Pons (tissue), 1 donor: ENCODE data around the gene FMN1.

ENCODE experiments used
- DNase-seq: peaks from one replicate; pipeline ENCODE4 v3.0.0-alpha.2; 2016; ENCODE audit warnings: low spot score

The FMN1 gene

DNA sequence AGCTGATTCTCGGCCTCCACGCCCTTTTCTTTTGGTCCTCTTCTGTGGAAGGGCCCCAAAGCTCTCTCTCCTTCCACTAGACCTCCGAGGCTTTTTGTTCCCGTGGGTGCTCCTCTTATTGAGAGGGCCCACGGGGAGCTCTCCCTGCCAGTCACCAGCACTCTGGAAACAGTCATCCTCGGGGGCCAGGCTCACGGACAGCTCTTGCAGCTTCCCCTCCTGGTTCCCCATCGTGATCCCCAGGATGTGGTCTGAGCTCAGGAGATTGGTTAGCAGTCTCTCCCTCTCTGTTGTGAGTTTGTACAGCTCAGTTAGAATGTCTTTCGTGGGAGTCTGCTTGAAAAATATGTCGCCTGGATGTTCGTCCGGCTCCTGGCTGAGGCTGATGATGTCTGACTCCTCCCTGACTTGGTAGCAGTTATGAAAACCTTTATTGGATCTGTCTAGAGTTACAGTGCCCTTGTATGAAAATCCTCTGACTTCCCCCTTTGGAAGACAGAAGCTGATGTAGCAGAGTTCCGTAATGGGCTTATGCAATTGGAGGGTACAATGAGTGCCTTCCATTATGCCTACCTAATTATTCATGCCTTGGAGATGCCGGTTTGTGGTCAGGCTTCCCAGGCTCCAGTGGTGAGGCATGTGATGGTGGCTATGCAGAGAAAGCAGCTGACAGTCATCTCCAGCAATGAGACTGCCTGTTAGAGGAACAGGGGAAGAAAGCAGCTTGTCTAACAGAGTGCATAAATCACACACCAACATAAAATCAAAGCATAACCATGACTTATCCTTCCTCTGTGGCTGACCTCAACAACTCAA, 40.0 kb downstream of the FMN1 start:
- DNase-seq, result peak; percentile 83

DNA sequence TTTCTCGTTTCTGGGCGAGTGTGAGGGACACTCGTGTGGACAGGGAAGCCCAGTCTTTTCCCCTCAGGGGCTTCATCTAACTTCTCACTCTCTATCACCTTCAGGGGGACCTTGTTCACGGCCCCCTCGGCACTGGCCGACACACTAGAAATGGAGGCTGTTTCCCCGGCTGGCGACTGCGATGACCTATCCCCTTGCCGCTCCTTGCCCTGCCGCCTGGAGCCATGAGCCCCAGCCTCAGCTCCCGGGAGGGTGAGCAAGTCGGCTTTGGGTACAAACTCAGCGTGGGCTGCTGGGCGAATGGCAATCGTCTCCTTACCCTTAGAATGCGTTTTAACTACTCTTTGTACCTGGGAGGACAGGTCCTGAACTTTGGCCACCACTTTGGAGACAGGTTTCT, 41.0 kb downstream of the FMN1 start:
- no peak for DNase-seq

DNA sequence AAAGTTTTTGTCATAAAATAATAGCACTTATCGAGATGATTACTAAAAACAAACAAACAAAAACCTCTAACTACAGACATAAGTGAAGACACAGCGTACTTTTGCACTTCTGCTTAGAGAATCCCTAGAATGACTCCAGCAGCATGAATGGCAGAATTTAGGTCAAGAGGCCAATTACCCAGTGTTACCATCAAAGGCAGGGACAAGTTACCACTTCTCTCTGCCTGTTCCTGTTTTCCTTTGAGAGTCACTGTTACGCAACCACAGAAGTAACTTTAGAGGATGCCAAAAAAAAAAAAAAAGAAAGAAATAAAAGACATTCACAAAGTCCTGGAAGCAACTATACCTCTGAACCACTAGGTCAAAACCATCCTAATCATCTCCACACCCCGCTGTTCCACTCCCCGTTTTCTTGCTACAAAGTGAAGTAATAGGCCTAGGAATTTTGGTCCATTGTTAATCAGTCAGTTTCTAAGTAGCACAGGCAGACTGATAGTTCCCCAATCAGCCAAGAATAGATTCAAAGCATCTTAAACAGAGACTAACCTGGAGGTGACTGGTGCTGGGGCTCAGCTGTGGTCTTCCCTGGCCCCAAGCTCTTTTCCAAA, 41.9 kb downstream of the FMN1 start:
- DNase-seq, result peak; percentile 83

DNA sequence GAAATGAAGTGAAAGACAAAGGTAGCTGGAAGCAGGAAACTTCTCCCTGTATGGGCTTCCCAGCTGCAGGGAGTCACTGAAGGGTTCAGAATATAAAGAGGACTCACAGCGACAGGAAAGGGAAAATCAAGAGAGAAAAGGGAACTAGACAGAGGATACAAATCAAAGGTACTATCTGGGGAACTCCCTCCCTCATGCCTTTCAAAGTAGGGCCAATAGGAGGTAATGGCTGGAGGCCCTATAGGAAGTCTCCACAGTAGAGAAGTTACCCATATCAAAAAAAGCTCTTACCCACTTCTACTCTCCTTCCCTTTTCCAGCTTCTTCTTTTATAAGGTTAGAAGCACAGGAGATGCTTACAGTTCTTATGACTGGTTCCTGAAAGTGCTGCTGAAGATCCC, 43.5 kb downstream of the FMN1 start:
- peak; percentile 73 for DNase-seq

DNA sequence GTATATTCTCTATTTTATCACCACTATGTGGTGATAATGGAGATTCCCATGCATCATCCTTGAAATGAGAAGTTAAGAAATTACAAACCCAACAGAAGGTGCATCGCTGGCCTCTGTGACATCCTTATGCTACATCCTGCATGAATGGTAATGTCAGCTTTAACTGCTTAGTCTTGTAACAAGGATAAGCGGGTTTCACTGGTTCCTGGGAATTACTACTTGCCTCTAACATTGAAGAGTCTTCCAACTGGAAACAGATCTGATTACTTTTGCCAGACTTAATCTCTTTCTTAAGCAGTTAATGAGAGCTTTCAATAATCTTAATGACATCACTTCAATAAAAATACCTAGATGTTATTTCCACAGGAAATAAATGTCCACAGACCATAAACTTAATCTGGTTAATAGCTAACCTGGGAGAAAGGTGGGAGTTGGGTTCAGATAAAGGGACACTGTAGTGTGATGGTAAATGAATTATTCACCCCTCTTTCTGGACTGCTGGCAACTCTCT, 44.0 kb downstream of the FMN1 start:
- DNase-seq, result no peak

DNA sequence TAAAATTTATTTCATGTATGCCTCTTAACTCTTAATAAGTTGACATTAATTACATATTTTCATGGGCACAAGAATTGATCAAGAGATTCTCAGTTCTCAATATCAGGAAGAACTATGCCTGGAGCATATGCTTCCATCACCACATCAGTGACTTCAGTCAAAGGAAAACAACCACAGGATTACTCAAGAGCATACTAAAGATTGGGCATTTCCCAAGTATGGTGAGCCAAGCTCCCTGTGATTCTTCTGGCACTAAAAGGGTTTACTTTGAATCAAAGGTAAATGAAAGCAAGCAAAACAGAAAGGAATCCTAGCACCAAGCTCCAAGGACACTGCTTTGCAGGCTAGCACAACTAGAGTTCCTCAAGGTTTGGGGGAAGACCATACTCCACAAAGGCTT, 44.6 kb downstream of the FMN1 start:
- DNase-seq, result no peak

DNA sequence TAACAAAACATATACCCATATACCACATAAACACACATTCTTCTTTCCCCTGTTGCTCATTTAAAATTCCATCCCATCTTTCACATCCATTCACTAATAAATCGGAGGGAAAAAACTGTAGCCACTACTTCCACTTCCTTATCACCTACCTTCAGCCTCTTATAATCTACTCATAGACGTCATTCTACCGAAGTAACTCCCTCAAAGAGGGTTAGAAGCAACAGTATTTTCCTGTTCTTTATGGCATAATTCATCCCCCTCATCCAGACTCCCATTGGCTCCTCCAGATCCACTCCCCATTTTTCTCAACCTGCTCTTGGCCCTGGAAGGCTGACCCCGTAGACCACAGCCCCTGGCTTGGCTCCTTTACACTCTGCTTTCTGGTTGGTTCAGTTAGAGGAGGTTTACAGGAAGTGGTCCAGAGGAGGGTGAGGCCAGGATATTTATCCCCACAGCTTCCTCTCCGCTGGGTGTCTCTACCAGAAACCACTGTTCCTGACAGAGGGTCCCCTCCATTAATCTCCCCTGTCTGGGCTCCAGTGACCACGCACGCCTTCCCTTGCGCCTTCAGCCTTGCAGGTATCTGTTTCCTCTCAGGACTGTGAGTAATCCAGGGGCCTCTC, 46.3 kb downstream of the FMN1 start:
- no peak for DNase-seq

DNA sequence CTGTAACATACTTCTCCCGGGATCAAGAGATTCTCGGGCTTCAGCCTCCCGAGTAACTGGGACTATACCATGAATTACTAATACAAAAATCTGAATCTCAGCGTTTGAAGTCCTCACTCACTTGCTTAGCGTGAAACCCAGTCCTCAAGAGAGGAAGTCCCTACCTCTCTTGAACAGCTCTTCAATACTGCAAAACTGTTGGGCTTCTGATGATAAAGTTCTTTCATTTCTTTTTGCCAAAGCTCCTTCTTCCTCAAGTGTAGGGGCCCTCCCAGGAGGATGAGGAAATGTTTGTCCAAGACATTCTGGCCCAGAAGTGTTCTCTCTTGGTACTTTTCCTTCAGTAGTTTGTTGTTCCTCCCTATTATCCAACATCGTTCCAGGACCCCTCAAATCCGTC, 48.5 kb downstream of the FMN1 start:
- DNase-seq, result no peak

DNA sequence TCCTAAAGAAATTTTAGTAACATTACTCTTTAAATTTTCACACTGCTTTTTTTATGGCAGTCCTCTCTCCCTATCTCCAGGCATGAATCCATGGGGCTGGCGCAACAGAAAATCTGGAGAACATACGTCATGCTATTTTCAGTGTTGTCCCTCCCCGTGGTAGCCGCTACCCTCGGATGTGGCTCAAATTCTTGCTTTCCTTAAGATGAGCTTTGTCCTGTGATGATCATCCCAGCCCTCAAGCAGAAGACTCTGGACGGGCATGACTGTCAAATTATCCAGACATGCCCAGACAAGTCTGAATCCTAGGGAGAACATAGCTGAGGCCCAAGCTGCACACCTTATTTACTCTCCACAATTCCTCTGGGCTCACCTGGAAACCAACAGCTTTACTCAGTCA, 49.1 kb downstream of the FMN1 start:
- no peak for DNase-seq

DNA sequence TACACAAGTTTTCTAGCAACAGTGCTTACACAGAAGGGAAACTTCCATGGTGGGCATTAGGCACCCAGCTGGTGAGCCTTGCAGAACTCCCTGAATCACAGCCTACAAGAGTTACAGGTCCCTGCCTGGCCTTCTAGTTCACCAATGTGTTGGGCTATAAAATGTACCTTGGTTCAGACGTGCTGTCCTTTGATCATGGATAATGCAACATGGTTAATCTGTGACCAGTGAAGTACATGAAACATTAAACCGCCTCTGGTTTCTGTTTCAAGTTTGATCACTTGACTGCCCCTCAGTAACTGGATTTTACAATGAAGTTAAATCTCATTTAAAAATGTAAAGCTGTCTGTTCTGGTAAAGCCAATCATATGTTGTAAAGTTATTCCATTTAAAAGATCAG, 51.8 kb downstream of the FMN1 start:
- DNase-seq, result no peak

DNA sequence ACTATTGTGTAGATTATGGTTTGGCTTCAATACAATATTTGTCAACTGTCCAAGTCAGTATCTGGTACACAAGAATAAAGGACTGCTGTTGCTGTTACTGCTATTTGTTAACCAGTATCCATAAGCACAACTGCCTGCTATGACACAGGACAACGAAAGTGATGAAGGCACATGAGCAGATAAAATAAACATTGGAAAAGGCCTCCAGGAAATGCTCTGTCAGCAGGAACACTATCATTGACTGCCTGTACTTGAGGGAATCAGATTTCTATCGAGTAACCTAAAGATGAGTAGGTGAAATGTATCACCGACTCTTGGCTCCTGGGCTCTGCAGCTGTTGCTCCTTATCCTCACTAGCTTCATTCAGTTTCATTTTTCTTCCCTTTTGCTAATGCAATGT, 56.5 kb downstream of the FMN1 start:
- DNase-seq, result peak; percentile 36

DNA sequence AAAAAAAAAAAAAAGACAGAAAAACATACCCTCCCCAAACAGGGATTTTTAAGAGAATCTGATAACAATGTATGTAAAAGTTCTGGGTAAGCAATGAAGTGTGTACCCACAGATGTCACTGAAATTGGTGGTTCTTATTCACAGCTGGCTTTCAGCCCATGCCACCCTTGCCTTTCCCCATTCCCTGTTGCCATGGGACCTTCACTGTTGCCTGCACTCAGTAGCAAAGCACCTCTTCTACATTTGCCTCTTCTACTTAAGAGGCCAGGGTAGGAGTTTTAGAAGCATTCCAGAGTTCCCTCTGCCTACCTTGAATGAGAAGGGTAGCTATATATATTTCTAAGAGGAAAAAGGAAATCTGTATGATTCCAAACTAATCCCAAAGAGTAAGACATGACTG, 57.4 kb downstream of the FMN1 start:
- no peak for DNase-seq

DNA sequence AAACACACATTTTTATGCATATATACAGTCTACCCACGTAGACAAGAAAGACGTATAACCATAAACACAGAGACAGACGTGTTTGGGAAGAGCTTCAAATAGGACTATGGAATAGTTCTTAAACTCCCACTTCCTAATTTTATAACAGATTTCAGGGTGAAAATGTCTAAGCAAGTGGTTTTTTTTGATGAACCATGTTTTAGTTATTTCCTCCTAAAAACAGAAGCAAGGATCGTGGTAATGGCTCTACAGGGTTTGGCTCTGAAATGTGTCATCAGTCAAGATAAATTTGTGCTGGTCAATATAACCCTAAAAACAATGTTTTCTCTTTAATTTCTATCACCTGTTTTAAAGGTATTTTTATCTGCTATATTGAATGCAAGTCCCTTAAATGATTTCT, 58.2 kb downstream of the FMN1 start:
- no peak for DNase-seq

DNA sequence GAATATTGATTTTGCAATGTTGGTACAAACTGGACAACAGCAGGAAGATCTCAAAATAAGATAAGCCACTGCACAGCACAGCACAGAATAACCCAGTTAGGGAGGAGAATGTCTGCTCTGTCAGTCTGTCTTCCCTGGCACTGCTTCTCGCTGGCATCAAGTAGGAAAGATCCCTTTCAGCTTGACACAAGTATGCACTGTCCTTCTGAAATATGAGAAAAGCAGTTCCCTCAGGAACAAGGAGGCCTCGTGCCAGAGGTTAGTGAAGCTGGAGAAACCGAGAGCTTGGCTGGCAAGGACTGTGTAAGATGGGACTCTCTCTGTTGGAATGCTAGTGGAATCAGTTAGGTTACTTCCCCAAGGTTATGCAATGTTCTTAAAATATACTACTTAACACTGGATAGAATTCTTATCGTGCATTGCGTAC, 59.1 kb downstream of the FMN1 start:
- peak; percentile 67 for DNase-seq

DNA sequence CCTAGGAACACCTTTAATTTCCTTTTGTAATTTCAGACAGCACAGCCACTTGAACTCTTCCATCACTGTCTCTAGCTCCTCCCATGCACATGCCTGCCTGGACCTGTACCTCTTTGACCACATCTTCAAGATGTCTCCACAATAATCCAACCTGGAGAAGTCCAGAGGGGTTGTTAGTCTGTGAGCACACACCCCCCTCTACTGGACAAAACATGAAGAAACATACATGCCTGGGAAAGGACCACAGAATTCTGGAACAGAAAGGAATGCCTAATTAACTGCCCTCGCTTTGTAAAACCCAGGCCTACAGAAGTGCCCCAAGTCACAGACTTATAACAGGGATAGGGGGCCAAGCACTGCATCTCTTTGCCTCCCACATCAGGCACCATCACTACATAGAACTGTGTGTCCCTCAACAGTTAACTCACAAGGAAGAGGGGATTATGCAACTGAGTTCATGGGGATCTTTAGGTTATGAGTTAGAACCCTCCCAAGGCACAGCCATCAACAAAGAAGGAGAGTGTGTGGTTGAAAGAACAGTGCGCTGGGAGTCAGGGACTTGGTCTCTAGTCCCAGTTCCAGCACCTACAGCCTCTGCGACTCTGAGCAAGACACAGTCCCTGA, 61.7 kb downstream of the FMN1 start:
- peak; percentile 62 for DNase-seq

DNA sequence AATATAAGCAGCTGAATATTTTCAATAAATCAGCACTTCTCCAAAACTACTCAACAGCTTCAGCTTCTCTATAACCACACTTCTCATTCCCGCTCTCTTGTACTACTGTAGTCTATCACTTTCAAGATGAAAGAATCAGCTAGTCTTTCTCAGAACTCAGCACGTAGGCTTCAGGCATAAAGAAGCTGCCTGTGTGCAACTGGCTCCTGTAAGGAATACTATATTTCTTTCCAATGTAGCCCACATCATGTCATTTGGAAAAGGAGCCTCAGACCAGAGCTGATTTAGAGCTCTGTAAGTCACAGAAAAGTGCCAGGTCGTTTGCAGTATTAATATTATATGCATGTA, 62.3 kb downstream of the FMN1 start:
- DNase-seq, result no peak

DNA sequence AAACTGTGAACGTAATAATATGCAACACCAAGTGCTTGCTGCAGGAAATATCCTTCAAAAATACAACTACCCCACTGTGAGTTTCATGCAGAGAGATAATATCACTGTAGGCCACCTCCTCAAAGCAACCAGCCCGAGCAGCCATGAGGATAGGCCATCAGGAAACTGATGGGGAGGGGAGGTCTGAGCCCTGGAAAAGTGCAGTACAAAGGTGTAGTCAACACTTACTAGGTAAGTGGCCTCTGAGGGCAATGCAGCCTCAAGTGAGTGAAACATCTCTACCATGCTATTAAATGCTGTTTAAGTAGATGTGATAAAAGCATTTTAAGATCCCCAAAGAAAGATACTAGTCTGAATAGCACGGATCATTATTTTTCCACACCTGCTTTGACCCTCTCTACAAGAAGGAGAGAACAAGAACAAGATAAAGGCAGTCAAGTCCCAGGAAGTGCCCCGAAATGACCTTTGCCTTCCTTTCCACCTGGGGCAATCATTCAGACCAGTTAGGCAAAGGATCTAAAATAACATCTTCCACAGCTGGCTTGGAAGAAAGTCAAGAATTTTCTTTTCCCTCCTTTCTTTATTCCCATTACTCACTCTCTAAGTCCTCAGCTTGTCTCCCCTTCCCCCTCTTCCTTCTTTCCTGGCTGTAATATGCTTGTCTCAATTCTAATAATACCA, 62.8 kb downstream of the FMN1 start:
- no peak for DNase-seq

DNA sequence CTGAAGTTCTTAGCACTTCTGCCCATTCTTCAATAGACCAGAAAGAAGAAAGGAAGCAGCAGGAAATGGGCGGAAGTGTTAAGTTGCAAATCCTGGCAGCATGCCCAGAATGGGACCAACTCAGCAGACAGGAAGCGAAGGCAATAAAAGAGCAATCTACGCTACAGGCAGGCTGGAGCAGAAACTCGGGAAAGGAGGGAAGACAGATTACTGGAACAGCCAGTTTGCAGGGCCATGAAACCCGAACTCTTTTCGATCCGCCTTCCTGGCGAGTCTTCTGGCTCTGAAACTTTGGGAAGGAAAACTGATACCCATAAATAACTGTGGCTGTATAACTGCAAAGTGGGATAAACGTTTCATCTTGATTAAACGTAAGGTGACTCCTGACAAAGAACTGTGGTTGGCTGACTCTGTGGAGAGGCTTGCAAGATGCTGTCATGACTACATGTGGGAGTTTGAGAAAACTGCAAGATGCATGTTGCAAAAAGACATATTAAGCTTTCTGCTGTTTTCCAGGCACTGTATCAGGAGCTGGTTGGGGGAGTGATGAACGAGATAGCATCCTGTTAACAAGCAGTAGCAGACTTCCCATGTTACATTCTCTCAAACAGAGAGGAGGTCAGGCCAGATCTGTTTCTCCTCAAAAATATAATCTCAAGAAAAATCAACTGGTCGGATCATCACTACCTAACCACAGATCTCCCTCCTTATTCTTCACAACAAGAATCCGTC, 67.8 kb downstream of the FMN1 start:
- DNase-seq, result peak; percentile 64

DNA sequence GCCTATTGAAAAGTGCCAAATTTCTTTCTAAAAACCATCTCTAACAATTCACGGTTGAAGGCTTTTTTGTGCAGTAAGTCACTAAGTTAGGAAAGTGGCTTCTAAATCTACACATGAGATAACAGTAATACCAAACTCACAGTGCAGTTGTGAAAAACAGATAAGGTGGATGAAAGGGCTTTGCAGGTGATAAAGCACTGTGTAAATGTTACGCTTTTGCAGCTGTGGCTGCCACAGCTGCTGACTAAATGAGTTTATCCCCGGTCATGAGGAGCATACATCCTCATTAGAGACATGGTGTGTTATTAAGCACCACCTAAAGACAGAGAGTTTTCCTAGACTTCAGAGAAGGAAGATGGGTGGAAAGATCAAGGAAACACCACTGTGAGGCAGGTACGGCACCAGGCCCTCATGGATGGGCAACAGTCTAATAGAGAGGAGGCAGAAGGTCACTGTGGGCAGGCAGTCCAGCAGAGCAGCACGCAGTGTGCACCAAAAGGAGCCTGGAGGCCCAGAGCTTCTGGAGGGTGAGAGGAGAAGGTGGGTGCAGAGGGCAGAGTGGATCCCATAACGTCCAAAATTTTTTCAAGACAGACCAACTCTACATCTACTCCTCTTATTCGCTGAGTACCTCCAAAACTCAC, 68.5 kb downstream of the FMN1 start:
- DNase-seq, result no peak

DNA sequence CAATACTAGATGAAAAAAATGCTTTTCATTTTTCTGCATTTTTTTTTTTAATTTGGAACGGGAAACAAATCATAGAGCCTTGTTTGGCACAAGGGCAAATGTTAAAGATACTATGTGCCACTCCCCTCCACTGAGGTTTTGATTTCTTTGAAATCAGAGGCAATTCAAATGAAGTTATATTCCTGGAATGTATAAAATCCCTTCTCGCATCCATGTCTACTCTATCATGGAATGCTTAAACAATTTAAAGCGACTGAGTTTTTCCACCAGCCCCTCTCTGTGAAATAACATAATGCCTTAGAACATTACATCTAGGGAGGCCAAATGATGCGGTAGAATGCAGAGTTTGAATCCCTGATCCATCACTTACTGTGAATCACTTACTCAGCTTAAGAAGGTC, 69.7 kb downstream of the FMN1 start:
- DNase-seq, result no peak

DNA sequence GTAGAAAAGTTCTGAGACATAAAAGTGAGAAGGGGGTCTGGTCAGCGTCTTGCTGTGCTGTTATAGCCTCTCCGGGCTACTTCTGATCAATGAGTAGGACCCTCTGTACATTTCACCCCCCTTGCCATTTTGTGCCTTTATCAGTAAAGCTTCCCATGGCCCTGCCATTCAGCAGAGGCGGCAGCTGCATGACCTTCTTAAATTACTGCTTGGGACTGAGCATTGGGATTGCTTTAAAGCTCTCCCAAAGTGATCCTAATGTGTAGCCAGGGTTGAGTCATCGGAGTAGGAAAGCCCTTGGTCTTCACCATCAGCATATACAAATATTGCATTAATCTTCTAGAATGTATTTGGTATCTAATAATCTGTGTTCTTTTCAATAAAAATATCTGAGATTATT, 70.2 kb downstream of the FMN1 start:
- DNase-seq, result no peak
